LoVo (cell line): ENCODE results near the gene CHERP.

Experiments used
- DNase-seq: peaks from one replicate; pipeline ENCODE4 v3.0.0-alpha.2; 2016; ENCODE audit warnings: low spot score

Gene CHERP, protein sequence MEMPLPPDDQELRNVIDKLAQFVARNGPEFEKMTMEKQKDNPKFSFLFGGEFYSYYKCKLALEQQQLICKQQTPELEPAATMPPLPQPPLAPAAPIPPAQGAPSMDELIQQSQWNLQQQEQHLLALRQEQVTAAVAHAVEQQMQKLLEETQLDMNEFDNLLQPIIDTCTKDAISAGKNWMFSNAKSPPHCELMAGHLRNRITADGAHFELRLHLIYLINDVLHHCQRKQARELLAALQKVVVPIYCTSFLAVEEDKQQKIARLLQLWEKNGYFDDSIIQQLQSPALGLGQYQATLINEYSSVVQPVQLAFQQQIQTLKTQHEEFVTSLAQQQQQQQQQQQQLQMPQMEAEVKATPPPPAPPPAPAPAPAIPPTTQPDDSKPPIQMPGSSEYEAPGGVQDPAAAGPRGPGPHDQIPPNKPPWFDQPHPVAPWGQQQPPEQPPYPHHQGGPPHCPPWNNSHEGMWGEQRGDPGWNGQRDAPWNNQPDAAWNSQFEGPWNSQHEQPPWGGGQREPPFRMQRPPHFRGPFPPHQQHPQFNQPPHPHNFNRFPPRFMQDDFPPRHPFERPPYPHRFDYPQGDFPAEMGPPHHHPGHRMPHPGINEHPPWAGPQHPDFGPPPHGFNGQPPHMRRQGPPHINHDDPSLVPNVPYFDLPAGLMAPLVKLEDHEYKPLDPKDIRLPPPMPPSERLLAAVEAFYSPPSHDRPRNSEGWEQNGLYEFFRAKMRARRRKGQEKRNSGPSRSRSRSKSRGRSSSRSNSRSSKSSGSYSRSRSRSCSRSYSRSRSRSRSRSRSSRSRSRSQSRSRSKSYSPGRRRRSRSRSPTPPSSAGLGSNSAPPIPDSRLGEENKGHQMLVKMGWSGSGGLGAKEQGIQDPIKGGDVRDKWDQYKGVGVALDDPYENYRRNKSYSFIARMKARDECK

DNA sequence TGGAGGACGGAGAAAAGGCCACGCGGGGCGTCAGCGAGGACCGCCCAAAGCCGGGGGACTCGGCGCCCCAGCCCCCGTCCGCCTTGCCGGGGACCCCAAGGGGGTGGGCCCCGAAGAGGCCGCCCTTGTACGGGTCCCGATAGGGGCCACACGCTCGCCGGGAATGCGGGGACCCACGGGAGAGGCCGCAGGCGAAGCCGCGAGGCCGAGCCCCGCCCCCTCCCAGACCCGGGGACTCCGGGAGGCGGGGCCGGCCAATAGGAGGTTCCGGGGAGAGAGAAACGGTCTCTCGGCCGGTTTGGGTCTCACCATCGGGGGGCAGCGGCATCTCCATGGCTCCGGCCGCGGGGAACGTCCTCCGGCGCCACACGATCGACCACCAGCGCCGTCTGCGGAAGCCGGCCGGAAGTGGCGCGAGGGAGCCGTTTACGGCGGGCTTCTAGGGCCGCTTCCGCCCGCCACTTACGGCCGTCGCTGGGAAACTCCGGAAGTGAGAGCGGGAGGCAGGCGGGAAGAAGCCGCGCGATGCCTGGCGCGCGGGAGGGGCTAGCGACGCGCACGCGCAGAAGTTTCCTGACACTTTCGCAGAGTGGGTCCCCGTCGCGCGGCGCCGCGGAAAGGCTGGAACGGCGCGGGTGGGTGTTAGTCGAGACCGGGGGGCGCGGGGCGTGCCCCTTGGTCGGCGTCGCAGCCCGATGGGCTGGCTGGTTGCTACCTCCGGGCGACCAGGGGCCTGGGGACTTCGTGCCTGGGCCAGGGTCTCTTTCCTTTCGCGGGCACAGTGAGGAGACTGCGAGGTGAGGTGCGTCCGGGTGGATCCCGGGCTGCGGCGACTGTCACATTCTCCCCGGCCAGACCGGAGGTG is at the start of gene CHERP:
Gene CHERP, minus strand, starts transcription at position 393 of the 865 bp plus-strand sequence. Its CDS starts 59 bp downstream, at position 334.
- peak; percentile 96 for DNase-seq

DNA sequence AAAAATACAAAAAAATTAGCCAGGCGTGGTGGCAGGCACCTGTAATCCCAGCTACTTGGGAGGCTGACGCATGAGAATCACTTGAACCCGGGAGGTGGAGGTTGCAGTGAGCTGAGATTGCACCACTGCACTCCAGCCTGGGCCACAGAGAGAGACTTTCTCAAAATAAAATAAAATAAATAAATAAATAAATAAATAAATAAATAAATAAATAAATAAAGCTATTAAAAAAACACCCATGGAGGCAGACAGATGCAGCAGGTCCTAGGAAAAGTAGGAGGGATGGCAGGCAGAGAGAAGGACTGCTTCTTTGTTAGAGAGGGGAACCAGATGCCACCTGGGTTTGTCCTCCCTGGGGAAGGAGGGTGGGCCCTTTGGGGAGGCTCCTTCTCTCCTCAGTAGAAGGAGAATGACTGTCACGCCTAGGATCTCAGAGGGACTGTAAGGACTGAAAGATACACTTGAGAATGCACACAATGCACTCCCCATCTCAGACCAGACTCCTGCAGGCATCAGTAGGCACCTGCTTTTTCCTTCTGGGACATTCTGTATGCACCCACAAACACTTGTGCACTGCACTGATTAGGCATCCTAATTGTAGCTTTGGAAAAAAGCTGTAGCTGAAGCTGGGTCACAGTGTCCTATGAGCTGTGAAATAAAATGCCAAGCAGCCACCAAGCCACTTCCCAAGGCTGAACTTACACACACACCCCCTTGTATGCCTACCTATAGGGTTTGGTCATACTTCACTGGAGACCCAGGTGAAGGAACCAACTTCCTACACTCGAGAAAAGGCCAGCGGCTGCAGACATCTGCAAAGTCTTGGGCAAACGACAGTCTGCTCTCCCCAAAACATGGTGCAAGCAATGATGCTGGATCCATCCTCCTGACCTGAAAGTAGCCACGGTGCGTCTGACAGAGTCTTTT is 48.9 kb upstream of the CHERP start:
- no peak for DNase-seq

GRCh38 chr19:16589917-16590316 is 47.7 kb upstream of the CHERP start:
- DNase-seq: no peak

DNA sequence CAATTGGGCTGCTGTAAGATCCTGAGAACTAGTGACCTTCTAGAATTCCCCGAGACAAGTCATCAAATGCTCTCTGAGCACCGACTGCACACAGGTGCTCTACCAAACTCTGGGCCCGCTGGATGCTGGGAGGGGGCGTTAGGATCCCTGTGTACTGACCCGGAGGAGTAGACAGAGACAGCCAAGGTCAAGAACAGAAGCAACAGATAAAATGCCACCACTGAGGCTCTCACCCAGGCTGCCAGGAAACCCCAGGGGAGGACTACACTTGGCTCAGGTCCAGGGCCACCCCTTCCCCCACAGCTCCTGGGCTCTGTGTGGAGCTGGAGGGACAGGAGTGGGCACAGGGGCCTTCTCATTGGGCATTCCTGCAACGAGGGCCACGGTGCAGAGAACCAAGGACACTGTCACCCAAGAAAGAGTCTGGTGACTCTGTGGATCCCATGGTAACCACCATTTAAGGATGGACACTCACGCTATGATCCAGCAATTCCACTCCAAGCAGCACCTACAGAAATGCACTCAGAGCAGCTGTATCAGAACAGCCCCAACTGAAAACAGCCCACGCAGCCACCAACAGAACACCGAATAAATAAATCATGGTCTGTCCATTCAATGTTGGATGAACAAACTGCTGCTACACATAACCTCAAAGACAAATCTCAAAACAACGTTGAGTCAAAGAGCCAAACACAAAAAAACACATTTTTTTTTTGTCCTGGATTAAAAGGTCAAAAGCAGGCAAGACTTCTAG is 46.8 kb upstream of the CHERP start:
- DNase-seq: no peak

- DNase-seq: no peak
These were observed 45.9 kb upstream of the CHERP start for GRCh38 chr19:16587833-16588823.

- DNase-seq: no peak
These were observed 45.0 kb upstream of the CHERP start for GRCh38 chr19:16586991-16587832.

GRCh38 chr19:16586477-16586871 is 44.2 kb upstream of the CHERP start:
- no peak for DNase-seq

DNA sequence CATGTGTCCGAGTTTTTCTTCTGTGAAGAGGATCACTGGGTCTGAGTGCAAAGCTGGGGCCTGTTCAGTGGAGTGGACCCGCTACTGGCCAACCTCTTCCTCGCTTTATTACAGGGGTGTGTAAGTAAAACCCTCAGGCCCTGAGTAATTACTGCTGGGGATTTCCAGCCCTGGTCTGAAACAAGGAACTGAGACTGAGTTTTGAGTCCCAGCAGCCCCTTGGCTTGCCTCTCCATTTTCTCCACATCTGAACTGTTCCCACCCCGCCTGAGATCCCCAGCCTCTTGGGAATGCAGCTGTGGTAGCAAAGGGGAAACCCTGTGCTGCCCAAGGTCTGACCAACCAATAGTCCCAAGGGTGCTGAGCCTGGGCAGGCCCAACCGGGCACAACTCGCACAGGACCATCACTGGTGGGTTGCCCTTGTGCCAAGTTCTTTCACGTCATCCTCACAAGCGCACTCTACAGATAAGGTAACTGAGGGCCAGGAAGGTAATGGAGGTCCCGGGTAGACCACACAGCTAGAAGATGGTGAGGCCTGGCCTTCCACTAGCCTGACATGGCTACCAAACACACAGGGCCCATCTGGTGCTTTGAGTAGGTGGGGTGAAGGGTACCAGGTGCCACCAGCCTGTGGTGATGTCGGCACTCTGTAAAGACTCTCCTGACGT is 43.7 kb upstream of the CHERP start:
- no peak for DNase-seq

DNA sequence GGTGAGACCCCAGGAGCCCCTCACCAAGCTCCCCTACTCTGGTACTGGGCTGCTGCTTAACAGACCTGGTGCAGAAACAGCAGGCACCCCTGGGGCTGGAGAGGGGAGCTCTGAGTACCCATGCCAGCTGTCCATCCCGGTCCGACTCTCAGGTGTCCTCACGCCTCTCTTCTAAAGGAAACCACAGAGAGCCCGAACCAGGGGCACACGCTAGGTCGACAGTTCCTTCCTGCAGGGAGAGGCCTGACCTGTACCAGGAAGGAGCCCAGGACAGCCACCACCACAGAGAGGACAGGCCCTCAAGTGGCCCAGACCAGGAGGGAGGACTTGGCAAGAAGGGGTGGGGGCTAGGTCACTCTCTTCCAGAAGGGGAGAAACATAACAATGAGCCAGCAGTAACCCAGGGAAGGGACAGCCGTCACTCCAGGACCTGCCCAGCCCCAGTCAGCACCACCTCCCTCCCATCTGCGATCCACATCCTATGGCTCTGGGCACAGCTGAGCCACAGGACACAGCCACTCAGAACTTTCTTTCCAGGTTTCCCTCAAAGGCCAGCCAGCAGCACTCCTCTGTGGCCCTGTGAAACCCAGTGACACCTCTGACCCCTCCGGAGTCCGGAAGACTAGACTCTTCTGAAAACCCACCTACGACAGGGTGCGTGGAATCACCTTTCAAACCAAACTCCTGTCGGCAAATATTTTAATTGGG is 43.0 kb upstream of the CHERP start:
- no peak for DNase-seq

- DNase-seq: no peak
These were observed 42.2 kb upstream of the CHERP start for GRCh38 chr19:16584248-16585093.

GRCh38 chr19:16582486-16583261 is 40.4 kb upstream of the CHERP start:
- DNase-seq: no peak

- DNase-seq: no peak
These were observed 39.7 kb upstream of the CHERP start for GRCh38 chr19:16581971-16582343.

DNA sequence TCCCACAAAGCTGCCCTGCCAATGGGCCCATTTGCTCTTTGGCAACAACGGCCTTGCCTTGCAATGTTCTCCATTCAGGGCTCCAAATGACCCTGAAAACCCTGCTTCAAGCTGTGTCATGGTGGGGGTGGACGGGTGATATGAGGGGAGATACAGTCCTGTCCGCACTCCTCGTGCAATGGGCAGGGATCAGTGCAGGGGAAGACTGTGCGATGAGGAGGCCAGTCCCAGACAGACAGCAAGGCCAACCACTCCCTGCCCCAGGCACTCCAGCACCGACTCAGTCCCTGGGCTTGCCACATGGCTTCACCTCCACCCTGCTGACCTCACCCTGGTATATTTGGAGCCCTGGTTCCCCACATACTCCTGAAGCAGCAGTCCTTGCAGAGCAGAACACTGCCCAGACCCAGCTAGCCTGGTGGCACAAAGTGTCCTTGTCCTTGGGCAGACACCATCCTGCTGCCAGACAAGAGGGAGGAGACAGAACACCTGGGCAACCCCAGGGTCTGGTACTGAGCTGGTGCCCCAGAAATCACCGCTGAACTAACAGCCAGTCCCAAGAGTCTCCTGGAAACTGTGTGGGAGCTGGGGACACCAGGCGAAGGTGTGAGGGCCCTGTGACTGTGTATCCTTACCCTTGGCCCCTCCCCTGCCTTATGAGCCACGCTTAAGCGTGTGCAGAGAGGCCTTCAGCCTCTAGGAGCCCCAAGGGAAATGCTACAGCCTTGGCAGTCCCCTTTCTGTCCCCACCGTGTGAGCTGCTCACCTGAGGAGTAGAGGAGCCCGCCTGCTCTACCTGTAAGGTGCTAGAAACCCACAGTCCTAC is 39.1 kb upstream of the CHERP start:
- no peak for DNase-seq

DNA sequence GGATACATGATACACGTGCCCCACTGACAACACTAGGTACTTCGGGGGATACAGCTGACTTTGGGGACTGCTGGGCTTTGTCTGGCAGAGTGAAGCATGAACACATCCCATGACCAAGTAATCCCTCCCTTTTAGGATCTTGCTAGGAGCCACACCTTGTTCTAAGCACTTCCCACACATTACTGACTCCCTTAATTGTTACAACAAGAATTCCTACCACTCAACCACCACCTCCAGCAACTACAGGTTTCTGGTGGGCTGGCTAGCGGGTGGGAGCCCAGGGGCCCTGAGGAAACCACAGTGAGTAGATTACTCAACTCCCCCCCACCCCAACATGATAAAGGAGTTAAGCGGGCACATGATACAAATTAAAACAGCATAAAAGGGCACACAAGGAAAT is 37.1 kb upstream of the CHERP start:
- no peak for DNase-seq
